Stimulated activated CD4-positive, alpha-beta T cell treated with anti-CD3 and anti-CD28 coated beads, Interleukin-1b, Interleukin-23, amount 100 ng/mL, for 48 hours (primary cell): ENCODE data around the gene RBM43.
"Not testable (repeated sequence)": the region's sequence is repeated elsewhere in the genome, so short reads cannot be mapped to it uniquely, and the experiment has no call there.

Experiments used
- DNase-seq: peaks from one replicate; pipeline ENCODE4 v3.0.0-alpha.2; 2020

RBM43 gene

DNA sequence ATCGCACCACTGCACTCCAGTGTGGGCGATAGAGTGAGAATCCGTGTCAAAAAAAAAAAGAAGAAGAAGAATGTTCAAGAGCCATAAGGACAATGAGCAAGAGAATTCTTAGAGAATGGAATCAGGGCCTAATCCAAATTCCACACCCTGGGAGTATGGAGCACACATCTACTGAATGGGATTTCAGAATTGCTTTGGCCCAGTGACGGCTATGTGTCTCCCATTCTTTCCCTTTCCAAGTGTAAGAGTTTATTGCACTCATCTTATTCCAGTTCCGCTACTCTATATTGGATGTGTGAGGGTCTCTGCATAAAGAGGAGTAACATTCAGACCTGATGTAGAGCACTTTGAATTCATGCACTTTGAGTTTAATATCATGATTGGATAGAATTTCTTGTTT, 5.9 kb upstream of the RBM43 start:
- no peak for DNase-seq

DNA sequence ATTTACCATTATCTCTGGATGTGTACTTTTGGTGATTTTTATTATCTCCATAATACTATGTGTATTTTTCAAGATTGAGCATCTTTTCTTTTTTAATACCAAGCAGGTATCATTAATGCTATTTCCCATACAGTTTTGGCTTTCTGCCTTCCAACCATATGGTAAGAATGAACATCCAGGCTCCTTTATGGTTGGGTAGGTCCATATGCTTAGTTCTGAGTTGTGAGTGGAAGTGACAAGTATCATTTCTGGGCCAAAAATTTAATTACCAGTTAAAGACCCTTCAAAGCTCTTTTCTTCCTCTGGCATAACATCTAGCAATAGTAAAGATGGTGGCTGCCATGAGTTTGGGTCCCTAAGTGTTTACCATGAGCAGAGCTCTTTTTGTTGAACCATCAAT, 4.3 kb upstream of the RBM43 start:
- no peak for DNase-seq

DNA sequence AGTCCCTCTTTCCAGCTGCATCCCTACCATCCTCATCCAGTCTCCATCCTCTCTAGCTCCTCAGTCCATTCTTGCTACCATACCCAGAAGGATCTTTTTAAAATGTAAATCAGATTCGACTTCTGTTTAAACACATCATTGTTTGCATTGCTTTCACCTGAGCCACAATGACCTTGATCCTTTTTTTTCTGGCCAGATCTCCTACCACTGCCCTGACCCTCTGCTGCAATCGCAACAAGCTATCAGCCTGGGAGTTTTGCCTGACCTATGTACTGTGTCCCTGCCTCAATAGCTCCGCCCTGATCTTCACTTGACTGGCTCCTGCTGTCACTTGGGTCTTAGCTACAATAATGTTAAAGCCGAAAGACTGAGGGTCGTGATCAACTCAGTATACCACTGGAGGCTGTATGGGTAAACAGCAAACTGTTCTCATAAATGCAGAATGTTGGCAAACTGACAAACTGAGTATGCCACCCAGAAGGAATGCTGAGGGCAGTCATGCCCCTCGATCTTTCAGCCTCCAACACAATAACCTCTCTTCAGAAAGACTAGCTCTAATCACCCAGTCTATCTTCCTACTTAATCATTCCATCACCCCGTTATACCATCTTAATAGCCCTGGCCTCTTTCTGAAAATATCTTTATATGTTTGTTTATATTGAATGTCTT, 2.6 kb upstream of the RBM43 start:
- DNase-seq, result no peak

DNA sequence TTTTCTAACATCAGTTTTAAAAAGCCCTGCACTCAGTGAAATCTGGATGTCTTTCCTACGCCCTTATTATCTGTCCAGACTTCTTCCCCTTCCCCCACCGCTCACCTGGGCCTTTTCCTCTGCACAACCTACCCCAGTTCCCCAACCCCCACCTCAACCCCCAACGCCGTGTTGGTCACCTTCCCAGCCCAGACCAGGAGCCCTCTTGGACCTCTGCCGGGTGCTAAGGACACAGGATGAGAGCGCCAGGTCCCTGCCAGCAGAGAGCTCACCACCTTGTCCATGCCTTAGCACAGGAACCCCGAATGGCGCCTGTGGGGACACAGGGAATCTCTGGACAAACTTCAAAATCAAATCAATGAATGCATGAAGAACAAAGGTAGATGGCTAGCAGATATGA, 966 bp upstream of the RBM43 start:
- no peak for DNase-seq

DNA sequence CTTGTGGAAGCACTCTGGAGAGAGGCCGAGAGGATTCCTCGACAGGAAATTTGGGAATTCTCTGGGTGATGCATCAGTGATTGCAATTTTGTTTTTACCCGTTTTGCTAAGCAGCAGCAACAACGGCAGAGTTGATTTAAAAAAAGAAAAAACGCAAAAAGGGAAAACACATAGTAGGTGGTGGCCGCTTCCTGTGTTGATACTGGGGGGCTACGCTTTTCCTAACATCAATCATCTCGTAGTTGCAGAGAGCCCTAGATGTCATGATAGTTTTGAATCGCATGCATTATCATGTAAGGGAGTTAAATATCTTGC, 271 bp upstream of the RBM43 start:
- no peak for DNase-seq

DNA sequence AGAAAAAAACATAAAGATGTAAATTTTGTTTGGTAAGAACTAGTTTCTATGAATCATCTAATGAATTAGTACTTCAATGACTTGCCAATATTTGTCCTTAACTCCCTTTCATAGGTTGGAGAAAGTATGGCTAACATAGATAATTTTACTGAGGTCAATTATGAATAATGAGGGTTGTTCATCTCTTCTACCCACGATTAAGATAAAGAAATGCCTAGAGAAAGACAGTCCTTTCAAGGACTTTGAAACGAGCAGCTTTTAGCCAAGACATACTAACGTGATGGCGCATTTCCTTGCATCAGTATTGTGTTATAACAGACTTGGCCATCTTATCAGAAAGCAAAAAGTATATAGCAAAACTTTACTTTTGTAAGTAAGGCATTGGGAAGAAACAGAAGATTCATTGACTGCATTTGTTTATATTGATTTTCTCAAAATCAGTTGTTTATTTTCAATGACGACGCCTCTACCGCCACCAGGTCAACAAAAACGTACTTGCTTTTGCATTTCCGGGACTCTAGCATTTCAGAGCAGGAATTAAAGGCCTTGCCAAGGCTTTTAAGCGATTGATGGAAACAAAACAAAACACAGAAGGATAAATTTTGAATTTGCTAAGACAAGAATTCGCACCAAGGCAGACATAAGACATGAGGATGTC, 961 bp downstream of the RBM43 start:
- DNase-seq, result no peak

DNA sequence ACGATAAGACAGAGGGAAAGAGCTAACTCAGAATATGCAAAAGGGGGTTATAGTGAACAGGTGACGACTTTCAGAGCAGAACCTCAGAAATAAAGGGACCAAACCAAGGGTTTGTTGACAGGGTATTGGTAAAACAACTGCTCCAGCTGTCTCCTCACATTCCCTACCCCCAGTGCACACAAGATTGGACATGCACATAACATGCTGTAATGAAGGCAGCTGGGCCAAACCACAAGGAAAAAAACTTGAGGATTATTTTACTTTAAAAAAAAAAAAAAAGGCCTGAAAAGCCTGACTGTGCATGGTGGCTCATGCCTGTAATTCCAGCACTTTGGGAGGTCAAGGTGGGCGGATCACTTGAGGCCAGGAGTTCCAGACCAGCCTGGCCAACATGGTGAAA, 3.5 kb downstream of the RBM43 start:
- no peak for DNase-seq

DNA sequence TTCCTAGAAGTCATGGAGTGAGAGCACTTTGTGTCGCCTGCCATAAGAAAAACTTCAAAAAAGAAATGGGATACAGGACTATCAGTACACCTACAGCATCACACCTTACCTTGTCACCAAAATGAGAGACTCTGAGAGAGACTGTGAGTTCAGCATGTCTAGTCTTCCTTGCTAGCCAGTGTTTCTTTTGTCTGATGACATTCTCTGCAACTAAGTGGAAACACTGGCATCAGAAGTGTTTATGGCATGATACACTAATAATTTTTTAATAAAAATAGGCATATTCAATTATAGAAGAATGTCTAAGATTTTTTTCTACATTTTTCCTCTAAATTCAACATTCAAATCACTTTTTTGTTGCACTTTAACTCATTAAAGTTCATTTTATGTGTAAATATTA, 9.0 kb downstream of the RBM43 start:
- no peak for DNase-seq

DNA sequence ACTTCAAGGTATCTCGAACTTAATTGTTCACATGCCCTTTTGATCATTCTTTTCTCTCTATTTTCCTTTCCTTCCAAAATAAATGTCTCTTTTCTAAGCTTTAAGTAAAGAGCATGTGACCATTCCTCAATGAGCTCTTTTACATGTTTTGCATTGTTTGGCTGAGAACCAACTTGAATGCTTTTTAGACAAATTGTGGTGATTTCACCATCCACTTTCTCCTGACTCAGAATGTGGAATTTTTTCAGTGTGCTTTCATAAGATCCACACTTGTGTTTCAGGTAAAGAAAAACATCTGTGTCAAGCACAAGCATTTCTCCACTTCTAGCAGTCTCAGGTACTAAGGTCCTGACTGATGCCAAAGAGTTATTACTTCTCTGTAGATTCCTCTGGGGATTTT, 10.7 kb downstream of the RBM43 start:
- DNase-seq, result no peak

DNA sequence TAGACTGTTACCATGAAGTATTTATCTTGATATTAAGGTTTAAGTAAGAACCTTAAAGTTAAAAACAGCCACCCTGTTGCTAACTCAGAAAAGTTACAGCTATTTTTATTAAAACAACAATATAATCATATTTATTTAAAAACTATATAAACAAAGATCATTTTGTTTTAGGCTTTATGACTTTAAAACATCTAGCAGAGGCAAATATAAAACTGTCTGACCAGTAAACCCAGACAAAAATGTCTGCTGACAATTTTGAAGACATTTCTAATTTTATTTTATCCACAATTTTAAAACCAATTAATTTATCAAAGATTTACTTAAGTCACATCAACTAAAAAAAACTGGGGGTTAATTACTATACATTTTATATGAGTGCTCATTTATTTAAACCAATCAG, 14.2 kb downstream of the RBM43 start:
- DNase-seq, result no peak

DNA sequence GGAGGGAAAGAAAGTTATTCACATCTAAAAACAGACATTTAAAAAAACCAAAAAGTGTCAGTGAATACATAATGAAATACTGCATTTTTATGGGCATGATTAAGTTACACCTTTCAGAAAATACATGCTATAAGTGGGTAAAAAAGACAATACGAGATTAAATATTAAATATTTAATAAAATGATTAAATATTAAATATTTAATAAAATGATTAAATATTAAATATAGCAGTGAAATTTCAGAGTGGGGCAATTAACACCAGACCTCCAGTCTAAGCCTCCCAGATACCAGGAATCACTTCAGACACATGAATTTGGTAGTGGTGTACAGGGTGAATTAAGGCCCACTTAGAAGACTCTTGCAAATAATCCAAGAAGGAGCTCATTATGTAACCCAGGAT, 15.5 kb downstream of the RBM43 start:
- no peak for DNase-seq

DNA sequence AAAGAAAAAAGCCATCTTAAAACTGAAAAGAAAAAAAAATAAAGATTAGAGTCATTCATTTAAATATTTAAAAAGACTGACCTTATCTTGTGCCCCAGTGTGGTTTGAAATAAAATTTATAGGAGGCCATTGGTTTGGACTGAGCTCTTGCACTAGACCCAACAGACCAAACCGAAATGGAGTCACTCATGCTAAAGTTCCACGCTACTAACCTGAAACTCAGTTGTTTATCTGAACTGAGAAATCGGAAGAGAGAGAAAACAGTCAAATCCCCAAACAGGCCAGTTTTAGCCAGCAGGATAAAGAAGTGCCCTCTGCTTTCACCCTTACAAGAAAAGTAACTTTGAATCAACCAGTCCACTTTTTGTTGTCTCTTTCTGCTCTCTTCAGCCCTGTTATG, 18.2 kb downstream of the RBM43 start:
- DNase-seq, result no peak

DNA sequence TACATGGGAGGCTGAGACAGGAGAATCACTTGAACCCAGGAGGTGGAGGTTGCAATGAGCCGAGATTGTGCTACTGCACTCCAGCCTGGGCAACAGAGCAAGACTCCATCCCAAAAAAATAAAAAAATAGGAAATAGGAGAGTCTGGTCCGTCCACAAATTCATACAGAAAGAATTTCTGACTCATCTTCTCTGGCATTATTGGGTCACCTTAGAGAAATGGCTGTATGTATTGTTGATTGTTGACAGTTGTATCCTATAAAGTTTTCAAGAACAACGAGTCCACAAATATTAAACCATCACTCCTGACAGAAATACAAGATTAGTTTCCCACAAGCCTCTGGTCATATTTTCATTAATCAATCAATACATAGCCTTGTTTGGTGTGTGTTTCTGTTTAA, 20.4 kb downstream of the RBM43 start:
- no peak for DNase-seq

DNA sequence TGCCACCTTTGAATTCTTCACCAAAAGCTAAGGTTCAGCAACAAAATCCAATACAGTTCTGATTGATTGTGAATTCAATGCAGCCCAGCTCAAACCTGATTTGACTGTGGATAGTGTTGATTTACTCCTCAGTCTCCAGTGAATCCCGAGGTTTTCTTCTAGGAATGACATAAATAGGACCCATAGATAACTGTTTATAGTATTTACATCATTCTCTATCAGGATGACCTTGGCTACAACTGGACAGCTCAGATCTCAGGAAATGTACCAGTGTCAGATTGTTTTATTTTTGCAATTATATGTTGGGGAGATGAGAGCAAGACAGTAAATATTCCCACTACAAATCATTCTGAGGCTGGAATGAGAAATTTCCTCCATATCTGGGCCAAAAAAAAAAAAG, 21.2 kb downstream of the RBM43 start:
- DNase-seq, result no peak

DNA sequence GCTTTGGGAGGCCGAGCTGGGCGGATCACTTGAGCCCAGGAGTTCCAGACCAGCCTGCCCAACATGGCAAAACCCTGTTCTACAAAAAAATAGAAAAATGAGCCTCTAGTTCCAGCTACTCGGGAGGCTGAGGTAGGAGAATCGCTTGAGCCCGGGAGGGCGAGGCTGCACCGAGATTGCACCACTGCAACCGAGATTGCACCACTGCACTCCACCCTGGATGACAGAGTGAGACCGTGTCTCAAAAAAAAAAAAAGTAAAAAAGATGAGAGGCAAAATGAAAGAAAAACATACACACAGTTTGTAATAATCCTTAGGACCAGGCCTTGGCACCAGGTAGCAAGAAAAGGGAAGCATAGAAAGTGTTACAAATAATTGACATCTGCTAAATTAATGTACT, 22.0 kb downstream of the RBM43 start:
- no peak for DNase-seq

DNA sequence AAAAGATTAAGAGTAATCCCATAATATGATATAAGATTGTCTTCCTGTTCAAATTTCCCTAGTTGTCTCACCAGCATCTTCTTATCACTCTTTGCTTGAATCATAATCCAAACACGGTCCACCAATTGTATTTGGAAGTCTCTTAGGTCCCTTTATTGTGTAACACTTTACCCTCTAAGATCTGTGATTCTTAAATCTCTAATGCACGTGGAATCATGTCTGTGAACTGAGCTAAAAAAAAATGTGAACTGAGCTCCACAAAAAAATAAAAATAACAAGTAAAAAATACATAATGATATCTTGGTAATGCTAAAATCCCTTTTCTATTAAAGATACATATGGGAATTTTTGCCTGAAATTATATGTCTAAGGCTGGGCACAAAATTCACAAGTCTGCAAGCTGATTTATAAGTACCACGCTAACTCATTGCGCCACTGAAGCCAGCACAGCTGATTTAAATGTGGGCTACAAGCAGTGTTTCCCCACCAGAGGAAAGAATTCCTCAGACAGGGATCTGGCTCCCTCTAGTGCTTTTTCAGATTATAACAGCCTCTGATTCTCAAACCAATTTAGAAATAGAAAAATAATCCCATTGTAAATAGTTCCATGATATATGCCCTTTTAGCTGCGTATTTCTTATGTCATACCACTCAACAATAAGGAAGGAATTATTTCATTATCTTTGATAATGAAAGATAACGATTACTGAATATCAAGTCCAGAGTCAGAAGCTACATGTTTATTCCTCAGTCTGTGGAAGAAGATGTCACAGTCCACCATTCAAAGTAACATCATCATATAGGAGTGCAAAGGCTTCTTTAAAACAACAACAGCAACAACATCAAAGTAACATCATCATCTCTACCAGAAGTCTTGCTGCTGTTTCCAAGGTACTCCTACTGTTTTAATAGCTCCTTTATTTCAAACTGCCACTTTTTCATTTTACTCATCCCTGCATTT, 22.9 kb downstream of the RBM43 start:
- DNase-seq, result peak; percentile 33

DNA sequence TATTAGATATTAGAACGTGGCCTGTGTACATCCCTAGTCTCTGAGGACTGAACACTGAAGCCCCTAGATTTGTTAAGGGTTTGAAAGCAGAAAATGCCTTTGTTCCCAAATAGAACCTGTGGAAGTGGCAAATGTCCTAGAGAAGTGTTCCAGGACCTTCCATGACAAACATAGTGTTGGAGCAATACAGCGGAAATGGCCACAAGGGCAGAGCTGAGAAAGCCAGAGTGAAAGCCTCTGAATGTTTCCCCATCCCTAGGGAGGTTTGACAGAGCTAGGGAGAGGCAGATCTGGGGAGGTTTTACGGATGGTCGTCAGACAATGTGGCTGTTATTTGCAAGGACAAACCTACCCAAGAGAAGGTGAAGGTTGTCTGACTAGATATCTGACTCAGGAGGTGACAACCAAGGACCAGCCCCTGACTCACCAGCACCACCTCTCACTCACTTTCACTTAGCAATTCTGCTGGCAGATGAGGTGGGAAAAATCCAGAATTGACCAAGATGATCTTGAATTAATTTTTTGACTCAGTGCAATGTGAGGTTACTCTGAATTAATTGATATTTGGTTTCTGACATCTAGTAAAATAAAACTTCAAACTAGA, 24.1 kb downstream of the RBM43 start:
- peak; percentile 39 for DNase-seq

DNA sequence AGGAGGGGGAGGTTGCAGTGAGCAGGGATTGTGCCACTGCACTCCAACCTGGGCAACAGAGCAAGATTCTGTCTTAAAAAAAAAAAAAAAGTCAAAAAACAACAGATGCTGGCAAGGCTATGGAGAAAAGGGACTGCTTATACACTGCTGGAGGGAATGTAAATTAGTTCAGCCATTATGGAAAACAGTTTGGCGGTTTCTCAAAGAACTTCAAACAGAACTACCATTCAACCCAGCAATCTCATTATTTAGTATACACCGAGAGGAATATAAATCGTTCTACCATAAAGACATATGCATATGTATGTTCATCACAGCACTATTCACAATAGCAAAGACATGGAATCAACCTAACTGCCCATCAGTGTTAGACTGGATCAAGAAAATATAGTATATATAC, 27.9 kb downstream of the RBM43 start:
- not testable (repeated sequence) for DNase-seq

DNA sequence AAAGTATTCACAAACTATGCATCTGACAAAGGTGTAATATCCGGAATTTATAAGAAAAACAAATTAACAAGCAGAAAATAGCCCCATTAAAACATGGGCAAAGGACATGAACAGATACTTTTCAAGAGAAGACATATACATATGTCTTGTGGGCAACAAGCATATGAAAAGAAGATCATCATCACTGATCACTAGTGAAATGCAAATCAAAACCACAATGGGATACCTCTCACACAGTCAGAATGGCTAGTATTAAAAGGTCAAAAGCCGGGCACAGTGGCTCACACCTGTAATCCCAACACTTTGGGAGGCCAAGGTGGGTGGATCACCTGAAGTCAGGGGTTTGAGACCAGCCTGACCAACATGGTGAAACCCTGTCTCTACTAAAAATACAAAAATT, 28.4 kb downstream of the RBM43 start:
- not testable (repeated sequence) for DNase-seq

DNA sequence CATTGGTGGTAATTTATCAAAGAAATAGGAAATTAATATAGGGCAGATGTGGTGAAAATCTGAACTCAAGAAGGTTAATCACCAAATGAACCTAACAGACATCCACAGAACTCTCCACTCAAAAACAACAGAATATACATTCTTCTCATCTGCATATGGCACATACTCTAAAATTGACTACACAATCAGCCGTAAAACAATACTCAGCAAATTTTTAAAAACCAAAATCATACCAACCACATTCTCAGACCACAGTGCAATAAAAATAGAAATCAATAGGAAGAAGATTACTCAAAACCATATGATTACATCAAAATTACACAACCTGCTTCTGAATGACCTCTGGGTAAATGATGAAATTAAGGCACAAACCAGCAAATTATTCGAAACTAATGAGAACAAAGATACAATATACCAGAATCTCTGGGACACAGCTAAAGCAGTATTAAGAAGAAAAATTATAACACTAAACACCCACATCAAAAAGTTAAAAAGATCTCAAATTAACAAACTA, 31.0 kb downstream of the RBM43 start:
- no peak for DNase-seq

DNA sequence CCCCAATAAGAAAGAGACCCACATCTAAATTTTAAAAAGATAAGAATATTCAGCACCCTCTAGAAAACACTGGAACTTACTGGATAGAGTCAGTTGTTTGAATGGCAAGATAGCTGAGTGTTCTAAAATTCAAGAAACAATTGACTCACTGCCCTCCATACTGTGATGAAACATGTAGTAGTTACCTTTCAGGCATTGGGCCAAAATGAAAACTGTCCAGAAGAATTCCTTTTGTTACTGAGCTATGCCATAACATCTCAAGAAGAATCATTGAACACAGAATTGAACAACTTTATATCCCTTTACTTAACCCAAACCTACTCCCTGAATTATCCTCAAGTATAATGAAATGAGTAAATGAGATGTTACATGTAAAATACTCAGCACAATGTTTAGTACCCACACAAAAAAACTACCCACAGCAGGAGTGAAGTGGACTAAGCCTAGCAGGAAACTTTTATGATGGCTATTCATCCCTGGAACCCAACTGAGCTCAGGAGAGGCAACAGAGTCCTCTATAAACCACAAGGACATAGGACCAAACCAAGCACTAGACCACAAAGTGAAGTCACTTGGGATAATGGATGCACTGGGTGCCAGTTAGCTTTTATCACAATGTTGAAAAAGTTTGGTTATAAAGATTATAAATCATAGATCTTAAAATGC, 32.7 kb downstream of the RBM43 start:
- DNase-seq, result no peak

DNA sequence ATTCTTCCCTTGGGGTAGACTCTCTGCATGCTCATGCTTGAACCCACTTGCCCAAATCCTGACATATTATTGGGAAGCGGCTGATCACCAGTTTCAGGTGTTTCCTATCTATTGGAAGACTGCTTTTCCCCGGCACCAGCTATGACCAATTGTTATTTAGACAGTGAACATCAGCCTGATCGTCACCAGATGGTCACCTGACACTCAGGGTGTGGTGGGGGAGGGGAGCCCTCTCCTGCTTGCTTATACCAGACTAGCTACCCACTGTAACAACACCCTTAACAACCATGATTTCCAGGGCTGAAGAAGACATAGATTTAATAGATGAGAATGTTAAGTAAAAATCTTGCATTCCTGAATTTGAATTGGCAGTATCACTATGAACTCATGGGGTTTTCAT, 44.3 kb downstream of the RBM43 start:
- no peak for DNase-seq

DNA sequence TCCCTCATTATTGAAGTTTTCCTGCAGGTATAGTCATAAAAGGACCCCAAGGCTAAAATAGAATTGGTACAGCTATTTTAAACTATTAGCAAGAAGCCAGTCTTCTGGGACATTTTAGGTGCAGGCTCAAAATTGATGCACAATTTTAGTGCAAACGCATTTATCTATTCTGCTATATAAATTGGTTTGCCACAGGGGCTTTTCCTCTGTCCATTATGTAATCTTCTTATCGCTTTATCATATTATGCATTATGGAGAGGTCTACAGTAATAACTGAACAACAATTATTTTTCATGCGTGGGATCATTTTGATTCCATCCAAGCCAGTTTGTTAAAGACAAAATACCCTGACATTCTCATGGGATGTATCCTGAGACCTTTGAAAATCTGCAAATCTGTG, 54.6 kb downstream of the RBM43 start:
- no peak for DNase-seq
